ENCODE data around the gene YPEL5.
"Not testable (repeated sequence)": the region's sequence is repeated elsewhere in the genome, so short reads cannot be mapped to it uniquely, and the experiment has no call there.

YPEL5 gene

GRCh38 chr2:30139131-30139870, 7.5 kb upstream of the YPEL5 start:
- DNase-seq, result no peak

GRCh38 chr2:30141136-30141535, 5.7 kb upstream of the YPEL5 start:
- no peak for DNase-seq

GRCh38 chr2:30144260-30144659, 2.5 kb upstream of the YPEL5 start:
- no peak for DNase-seq

GRCh38 chr2:30144951-30145350, 1.9 kb upstream of the YPEL5 start:
- DNase-seq, result not testable (repeated sequence)

GRCh38 chr2:30145826-30146336, 926 bp upstream of the YPEL5 start:
- DNase-seq, result no peak

GRCh38 chr2:30147196-30147714, 448 bp downstream of the YPEL5 start:
- no peak for DNase-seq

- DNase-seq, result peak; percentile 69
Measured at GRCh38 chr2:30147715-30148610, 1.2 kb downstream of the YPEL5 start.

- no peak for DNase-seq
Measured at GRCh38 chr2:30148850-30149249, 2.0 kb downstream of the YPEL5 start.

GRCh38 chr2:30149513-30149912, 2.7 kb downstream of the YPEL5 start:
- peak; percentile 11 for DNase-seq

- no peak for DNase-seq
Measured at GRCh38 chr2:30149976-30150375, 3.2 kb downstream of the YPEL5 start.

GRCh38 chr2:30150786-30151185, 4.0 kb downstream of the YPEL5 start:
- no peak for DNase-seq

GRCh38 chr2:30152385-30152784, 5.6 kb downstream of the YPEL5 start:
- no peak for DNase-seq

- DNase-seq, result peak; percentile 26
Measured at GRCh38 chr2:30155202-30155601, 8.4 kb downstream of the YPEL5 start.

GRCh38 chr2:30155889-30156658, 9.3 kb downstream of the YPEL5 start:
- DNase-seq, result no peak

GRCh38 chr2:30157616-30158015, 10.8 kb downstream of the YPEL5 start:
- DNase-seq, result no peak

- no peak for DNase-seq
Measured at GRCh38 chr2:30159766-30160165, 13.0 kb downstream of the YPEL5 start.

- no peak for DNase-seq
Measured at GRCh38 chr2:30161929-30162706, 15.3 kb downstream of the YPEL5 start.

GRCh38 chr2:30162806-30163205, 16.0 kb downstream of the YPEL5 start:
- DNase-seq, result no peak

- DNase-seq, result no peak
Measured at GRCh38 chr2:30164131-30164925, 17.5 kb downstream of the YPEL5 start.

GRCh38 chr2:30165050-30165520, 18.3 kb downstream of the YPEL5 start:
- peak; percentile 90 for DNase-seq

- DNase-seq, result no peak
Measured at GRCh38 chr2:30165617-30166016, 18.8 kb downstream of the YPEL5 start.

All from fibroblast of skin of right biceps (primary cell).